Neural crest cell (in vitro differentiated cells): ENCODE measurements around the gene PLCXD3. TPM values are rescaled to one million over a fixed set of nuclear protein-coding genes. Genes with fewer than 3 reads are reported as not detected.

ENCODE experiments used
- DNase-seq: peaks from one replicate; pipeline ENCODE4 v3.0.0; 2021; ENCODE audit warnings: low read depth, mixed read lengths, low spot score
- H3K27ac Mint-ChIP-seq: one replicate; pipeline ENCODE4 v1.8.0; 2021; ENCODE audit warnings: mild to moderate bottlenecking, mixed read lengths; ENCODE audit not compliant: unreplicated experiment
- H3K27me3 Mint-ChIP-seq: 2 replicates; pipeline ENCODE4 v1.8.0; 2021; ENCODE audit warnings: low read depth, mild to moderate bottlenecking, mixed read lengths
- H3K36me3 Mint-ChIP-seq: 2 replicates; pipeline ENCODE4 v1.8.0; 2021; ENCODE audit warnings: low read depth, mild to moderate bottlenecking, mixed read lengths
- H3K4me1 Mint-ChIP-seq: 2 replicates; pipeline ENCODE4 v1.8.0; 2021; ENCODE audit warnings: mixed read lengths
- H3K4me3 Mint-ChIP-seq: one replicate; pipeline ENCODE4 v1.8.0; 2021; ENCODE audit warnings: mild to moderate bottlenecking, mixed read lengths
- H3K9me3 Mint-ChIP-seq: 2 replicates; pipeline ENCODE4 v1.8.0; 2021; ENCODE audit warnings: mixed read lengths
- CTCF ChIP-seq: fragments of 200-600 bp; sonication (generic); conservative IDR thresholded peaks from 2 replicates; pipeline ENCODE4 v1.5.0; 2021; ENCODE audit warnings: antibody characterized with exemption, mild to moderate bottlenecking
- total RNA-seq: library from RNA; stranded (reverse); gene quantifications from 2 replicates; pipeline ENCODE4 v1.2.1, GENCODE V29; 2021

Gene PLCXD3
- total RNA-seq, 1 donor from 2014 or later: 0.07 TPM

- H3K36me3 Mint-ChIP-seq: no peaks in the 10 kb centered on the region
- H3K4me1 Mint-ChIP-seq: no peaks in the 10 kb centered on the region
- H3K27me3 Mint-ChIP-seq: peaks cover 2% of the 10 kb centered on the region
Measured at GRCh38 chr5:41363343-41363986, 146.9 kb downstream of the PLCXD3 start.

DNA sequence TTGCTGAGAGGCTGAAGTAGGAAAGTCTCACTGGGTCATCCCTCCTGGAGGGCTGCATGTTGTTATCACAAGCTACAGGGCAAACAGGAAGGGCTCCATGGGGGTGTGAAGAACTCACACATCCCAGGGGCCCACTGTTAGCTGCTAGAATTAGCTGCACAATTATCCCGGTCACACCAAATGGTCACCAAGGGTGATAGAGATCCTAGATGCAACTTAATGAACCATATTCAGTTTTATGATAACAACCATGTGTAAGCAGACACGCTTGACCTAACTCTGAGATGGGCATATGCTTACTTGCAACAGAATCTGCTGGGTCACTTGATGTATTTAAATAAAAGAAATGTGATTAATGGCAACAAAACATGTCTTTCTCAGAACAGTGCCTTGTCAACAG, 153.6 kb downstream of the PLCXD3 start:
- no peak for TF ChIP-seq CTCF
- no peaks in the 10 kb centered on the region for H3K36me3 Mint-ChIP-seq
- DNase-seq: no peak
- H3K27ac Mint-ChIP-seq: no peak overlapping the region
- no peak overlapping the region for H3K4me3 Mint-ChIP-seq
- H3K9me3 Mint-ChIP-seq: peaks cover 10% of the 10 kb centered on the region
- H3K27me3 Mint-ChIP-seq: no peaks in the 10 kb centered on the region
- no peaks in the 10 kb centered on the region for H3K4me1 Mint-ChIP-seq

More at GRCh38 chr5:41363343-41363986, 146.9 kb downstream of the PLCXD3 start:
- DNase-seq: no peak
- no peak overlapping the region for H3K4me3 Mint-ChIP-seq
- no peak overlapping the region for H3K27ac Mint-ChIP-seq
- TF ChIP-seq CTCF: no peak
- peaks cover 5% of the 10 kb centered on the region for H3K9me3 Mint-ChIP-seq

DNA sequence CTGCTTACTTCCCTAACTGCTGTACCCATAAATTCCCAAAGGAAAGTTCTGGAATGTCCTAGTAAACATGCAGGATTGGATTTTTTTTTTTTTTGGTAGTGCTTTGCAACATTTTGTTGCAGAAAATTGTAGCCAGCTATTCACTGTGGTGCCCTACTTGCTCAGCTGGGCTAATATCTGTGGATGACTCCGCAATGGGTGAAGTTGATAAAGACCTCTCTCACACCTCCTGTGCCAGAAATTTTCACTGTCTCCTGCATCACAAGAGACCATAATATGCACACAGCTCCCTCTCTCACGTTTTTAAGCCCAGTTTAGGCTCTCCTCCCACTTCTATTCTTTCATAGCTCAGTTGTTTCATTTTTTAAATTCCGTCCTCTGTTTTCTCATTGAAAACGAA, 160.6 kb downstream of the PLCXD3 start:
- no peak for TF ChIP-seq CTCF
- peaks cover 6% of the 10 kb centered on the region for H3K27me3 Mint-ChIP-seq
- H3K4me3 Mint-ChIP-seq: no peak overlapping the region
- H3K9me3 Mint-ChIP-seq: peaks cover 2% of the 10 kb centered on the region
- H3K27ac Mint-ChIP-seq: no peak overlapping the region
- no peak for DNase-seq
- H3K36me3 Mint-ChIP-seq: no peaks in the 10 kb centered on the region
- no peaks in the 10 kb centered on the region for H3K4me1 Mint-ChIP-seq

DNA sequence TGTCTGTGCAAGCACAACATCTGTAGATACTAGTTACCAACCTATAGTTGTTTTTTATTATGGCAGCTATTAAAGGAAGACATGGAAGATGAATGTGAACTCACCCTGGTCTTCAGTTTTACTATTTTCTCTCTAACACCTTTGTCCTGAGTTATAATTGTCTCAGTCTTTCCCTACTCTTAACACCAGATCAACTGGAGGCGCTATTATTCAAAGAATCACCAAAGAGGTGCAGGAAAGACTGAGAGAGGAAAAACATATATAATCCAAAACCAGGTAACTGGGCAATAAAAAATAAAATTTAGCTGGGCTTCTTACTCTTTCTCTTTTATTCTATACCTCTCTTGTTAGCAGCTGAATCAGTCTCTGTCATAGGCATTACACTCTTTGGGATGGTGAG, 162.8 kb downstream of the PLCXD3 start:
- peaks cover 6% of the 10 kb centered on the region for H3K27me3 Mint-ChIP-seq
- no peak overlapping the region for H3K4me3 Mint-ChIP-seq
- no peak for DNase-seq
- no peaks in the 10 kb centered on the region for H3K4me1 Mint-ChIP-seq
- no peak overlapping the region for H3K27ac Mint-ChIP-seq
- TF ChIP-seq CTCF: no peak
- H3K36me3 Mint-ChIP-seq: no peaks in the 10 kb centered on the region
- no peaks in the 10 kb centered on the region for H3K9me3 Mint-ChIP-seq

DNA sequence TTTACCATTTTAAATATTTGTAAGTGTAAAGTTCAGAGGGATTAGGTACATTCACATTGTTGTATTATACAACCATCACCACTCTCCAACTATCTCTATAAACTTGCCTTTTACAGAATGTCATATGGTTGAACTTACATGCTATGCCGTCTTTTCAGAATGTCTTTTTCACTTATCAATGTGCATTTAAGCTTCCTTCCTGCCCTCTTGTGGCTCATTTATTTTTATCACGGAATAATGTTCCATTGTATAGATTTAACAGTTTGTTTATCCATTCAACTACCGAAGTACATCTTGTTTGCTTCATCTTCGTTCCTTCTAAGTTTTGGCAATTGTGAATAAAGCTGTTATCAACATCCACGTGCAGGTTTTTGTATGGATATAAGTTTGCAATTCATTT, 163.8 kb downstream of the PLCXD3 start:
- Mint-ChIP-seq H3K9me3 (no peaks in the 10 kb centered on the region), H3K4me1 (no peaks in the 10 kb centered on the region), H3K4me3 (no peak overlapping the region), H3K27ac (no peak overlapping the region), H3K27me3 (peaks cover 6% of the 10 kb centered on the region), H3K36me3 (no peaks in the 10 kb centered on the region)
- no peak for TF ChIP-seq CTCF
- no peak for DNase-seq

GRCh38 chr5:41345295-41345694, 165.1 kb downstream of the PLCXD3 start:
- no peaks in the 10 kb centered on the region for H3K36me3 Mint-ChIP-seq
- H3K27me3 Mint-ChIP-seq: peaks cover 6% of the 10 kb centered on the region
- no peaks in the 10 kb centered on the region for H3K4me1 Mint-ChIP-seq
- peaks cover 2% of the 10 kb centered on the region for H3K9me3 Mint-ChIP-seq
- no peak for DNase-seq
- TF ChIP-seq CTCF: no peak
- no peak overlapping the region for H3K4me3 Mint-ChIP-seq
- no peak overlapping the region for H3K27ac Mint-ChIP-seq
